Fibroblast of pulmonary artery (primary cell): ENCODE data around the gene PEX5.
"Not testable (repeated sequence)": the region's sequence is repeated elsewhere in the genome, so short reads cannot be mapped to it uniquely, and the experiment has no call there.

Experiments used
- DNase-seq: peaks from one replicate; pipeline ENCODE4 v3.0.0-alpha.2; 2010; ENCODE audit warnings: low read depth
- H3K4me3 ChIP-seq: replicated peaks from 2 replicates; pipeline ENCODE4 v1.5.1; 2011; ENCODE audit warnings: low read depth, mild to moderate bottlenecking, control low read depth, low read length, moderate library complexity
- TF ChIP-seq, protein P1 (sequence below): IDR thresholded peaks from 2 replicates; pipeline ENCODE4 v1.5.1; 2011; ENCODE audit warnings: mild to moderate bottlenecking, control low read depth, low read length, inconsistent platforms; ENCODE audit errors: missing control alignments

The PEX5 gene

GRCh38 chr12:7242176-7243101 lies 53.0 kb downstream of the PEX5 start:
- no peak overlapping the region for H3K4me3 ChIP-seq
- TF ChIP-seq, protein P1, sequence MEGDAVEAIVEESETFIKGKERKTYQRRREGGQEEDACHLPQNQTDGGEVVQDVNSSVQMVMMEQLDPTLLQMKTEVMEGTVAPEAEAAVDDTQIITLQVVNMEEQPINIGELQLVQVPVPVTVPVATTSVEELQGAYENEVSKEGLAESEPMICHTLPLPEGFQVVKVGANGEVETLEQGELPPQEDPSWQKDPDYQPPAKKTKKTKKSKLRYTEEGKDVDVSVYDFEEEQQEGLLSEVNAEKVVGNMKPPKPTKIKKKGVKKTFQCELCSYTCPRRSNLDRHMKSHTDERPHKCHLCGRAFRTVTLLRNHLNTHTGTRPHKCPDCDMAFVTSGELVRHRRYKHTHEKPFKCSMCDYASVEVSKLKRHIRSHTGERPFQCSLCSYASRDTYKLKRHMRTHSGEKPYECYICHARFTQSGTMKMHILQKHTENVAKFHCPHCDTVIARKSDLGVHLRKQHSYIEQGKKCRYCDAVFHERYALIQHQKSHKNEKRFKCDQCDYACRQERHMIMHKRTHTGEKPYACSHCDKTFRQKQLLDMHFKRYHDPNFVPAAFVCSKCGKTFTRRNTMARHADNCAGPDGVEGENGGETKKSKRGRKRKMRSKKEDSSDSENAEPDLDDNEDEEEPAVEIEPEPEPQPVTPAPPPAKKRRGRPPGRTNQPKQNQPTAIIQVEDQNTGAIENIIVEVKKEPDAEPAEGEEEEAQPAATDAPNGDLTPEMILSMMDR: no peak
- no peak for DNase-seq

DNA sequence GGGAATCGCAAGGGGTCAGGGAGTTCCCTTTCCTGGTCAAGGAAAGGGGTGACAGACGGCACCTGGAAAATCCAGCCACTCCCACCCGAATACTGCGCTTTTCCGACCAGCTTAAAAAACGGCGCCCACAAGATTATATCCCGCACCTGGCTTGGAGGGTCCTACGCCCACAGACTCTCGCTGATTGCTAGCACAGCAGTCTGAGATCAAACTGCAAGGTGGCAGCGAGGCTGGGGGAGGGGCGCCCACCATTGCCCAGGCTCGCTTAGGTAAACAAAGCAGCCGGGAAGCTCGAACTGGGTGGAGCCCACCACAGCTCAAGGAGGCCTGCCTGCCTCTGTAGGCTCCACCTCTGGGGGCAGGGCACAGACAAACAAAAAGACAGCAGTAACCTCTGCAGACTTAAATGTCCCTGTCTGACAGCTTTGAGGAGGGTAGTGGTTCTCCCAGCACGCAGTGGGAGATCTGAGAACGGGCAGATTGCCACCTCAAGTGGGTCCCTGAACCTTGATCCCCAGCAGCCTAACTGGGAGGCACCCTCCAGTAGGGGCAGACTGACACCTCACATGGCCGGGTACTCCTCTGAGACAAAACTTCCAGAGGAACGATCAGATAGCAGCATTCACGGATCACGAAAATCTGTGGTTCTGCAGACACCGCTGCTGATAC lies 62.0 kb downstream of the PEX5 start:
- not testable (repeated sequence) for DNase-seq, H3K4me3 ChIP-seq

GRCh38 chr12:7259060-7259459 lies 69.6 kb downstream of the PEX5 start:
- TF ChIP-seq, protein P1: no peak
- no peak overlapping the region for H3K4me3 ChIP-seq

More at GRCh38 chr12:7259060-7259459, 69.6 kb downstream of the PEX5 start:
- DNase-seq: no peak
